Cardiac septum (tissue), 1 donor: ENCODE data around the gene SLC41A3. TPM values are rescaled to one million over a fixed set of nuclear protein-coding genes. Genes with fewer than 3 reads are reported as not detected.
"Not testable (repeated sequence)": the region's sequence is repeated elsewhere in the genome, so short reads cannot be mapped to it uniquely, and the experiment has no call there.

ENCODE experiments used
- DNase-seq: peaks from one replicate; pipeline ENCODE4 v3.0.0-alpha.2; 2020; ENCODE audit warnings: low spot score
- intact Hi-C: fragments of 100-400 bp; cut with DNase I; formaldehyde crosslinking; loops from one replicate; pipeline ENCODE4 v1.14.0; 2022
- total RNA-seq: library from RNA; stranded (reverse); fragmentation: NEBNext Ultra II Directional; extraction: Animal tissue kit (Norgen Biotek cat#: 25700); gene quantifications from one replicate; pipeline ENCODE4 v1.2.1, GENCODE V29; 2021
- donor health status: DM: no; HTN: no; CAD: no.

SLC41A3 gene
- total RNA-seq, 1 donor from 2014 or later: 35.6 TPM

GRCh38 chr3:126038791-126039190 is 45.1 kb downstream of the SLC41A3 start:
- intact Hi-C loops, DNase-seq: not testable (repeated sequence)

GRCh38 chr3:126036056-126036549 is 47.8 kb downstream of the SLC41A3 start:
- intact Hi-C loops: no loop called here
- DNase-seq: no peak

DNA sequence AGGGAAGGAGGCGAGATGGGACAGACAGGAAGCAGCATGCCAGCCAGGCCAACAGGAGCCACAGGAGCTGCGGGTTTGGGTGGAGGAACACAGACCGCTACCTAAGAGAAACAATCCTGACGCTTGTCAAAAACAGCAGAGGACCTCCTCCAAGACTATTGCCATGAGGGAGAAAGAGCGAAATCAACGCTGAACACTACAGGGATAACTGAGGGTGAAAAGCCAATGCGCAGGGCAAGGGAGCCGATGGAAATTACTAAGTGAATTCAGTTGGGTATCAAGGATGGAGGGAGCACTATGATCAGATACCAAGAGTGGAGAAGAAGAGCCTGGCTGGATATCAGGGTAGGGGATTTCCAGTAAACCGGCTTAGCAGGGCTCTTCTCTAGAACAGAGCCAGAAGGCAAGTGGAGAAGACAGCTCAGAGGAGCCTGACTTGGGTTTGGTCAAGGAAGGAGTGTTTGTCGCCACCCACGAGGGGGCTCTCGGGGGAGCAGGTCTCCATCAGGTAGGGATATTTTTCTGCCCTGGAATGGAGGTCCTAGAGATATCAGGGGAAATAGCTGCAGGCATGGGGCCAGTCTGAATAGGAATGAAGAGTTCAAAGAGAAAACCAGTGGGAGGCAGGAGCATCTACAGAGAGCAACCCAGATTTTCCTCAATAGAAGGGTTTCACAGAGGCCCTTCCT is 48.4 kb downstream of the SLC41A3 start:
- intact Hi-C loops: no loop called here
- DNase-seq: peak; percentile 51

- peak; percentile 56 for DNase-seq
- intact Hi-C loops: no loop called here
Observed at GRCh38 chr3:126034481-126035361, 49.2 kb downstream of the SLC41A3 start.

DNA sequence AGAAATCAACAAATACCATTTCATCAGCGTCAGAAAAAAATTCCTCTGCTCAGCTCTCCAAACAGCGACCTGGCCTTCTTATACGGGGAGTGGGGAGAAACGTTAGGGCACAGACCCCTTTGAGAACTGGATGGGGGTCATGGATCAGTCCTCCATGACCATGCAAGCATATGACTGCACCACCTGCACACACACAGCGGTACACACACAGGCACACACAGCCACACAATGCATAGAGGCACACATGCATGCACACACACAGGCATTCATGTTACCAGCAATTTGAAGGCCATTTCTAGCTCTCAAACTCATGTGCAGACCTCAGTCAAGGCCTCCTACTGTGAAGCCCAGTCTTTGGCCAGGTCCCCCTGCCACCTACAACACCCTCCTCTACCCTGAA is 50.2 kb downstream of the SLC41A3 start:
- no peak for DNase-seq
- intact Hi-C loops: no loop called here

DNA sequence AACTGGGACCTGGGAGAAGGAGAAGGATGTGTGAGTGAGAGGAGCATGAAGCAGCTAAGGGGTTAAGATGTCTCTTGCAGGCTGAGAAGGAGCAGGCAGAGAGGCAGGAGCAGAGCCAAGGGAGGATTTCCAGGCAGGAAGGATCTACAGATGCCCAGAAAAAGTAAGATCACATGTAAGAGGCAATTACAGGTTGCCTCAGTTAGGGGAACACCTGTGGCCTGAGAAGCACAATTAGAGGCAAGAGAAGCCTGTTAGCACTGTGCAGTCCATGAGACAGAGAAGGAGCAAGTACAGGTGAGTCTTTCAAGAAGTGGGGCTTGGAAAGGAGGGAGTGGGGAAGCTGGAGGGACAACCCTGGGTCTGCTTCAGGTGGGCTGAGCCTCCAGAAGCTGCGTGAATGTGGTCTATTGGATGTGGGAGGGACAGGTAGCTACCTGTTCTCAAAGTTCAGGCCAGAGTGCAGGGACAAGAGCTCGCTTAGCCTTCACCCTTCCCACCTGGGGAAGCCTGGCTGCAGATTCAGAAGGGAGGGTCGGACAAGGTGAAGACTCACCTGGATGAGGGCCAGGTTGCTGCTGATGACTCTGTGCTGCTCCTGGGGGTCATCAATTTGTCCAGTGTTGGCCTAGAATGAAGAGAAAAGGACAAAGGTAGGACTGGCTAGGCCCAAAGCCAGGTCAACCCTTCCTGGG is 50.7 kb downstream of the SLC41A3 start:
- no peak for DNase-seq
- intact Hi-C loops: no loop called here

GRCh38 chr3:126031981-126032471 is 51.9 kb downstream of the SLC41A3 start:
- DNase-seq: no peak
- intact Hi-C loops: no loop called here

DNA sequence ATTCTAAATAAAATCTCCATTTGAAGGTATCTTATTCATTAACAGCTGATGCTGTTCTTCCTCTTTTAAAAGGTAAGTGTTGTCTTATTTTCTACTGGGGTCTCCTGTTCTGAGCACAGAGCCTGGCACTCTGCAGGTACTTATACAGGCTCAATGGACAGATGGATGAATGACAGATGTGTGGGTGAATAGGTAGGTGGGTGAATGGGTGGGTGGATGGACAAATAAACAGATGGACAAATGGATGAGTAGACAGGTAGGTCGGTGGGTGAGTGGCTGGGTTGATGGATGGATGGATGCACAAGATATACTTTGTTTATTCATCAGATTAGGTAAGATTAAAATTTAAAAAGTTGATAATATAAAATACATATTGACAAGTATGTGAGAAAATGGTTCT is 53.5 kb downstream of the SLC41A3 start:
- intact Hi-C loops: no loop called here
- no peak for DNase-seq

DNA sequence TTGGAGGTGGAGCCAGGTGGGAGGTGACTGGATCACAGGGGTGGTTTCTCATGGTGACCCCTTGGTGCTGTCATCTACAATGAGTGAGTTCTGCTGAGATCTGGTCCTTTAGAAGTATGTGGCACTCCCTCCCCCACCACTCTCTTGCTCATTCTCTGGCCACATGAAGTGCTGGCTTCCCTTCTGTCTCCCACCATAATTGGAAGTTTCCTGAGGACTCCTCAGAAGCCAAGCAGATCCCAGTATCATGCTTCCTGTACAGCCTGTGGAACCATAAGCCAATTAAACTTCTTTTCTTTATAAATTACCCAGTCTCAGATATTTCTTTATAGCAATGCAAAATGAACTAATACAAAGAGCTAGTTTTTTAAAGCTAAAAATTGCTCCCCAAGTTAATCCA is 54.7 kb downstream of the SLC41A3 start:
- intact Hi-C loops: no loop called here
- DNase-seq: no peak

DNA sequence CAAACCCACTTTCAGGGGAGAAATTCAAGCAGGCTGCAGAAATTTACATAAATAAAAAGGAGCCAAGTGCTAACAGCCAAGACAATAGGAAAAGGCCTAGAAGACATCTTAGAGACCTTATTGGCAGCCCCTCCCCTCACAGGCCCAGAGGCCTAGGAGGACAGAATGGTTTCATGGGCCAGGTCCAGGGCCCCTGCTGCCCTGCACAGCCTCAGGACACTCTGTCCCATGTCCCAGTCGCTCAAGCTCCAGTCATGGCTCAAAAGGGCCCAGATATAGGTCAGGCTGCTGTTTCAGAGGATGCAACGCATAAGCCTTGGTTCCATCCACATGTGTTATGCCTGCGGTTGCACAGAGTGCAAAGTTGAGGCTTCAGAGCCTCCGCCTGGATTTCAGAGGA is 55.8 kb downstream of the SLC41A3 start:
- intact Hi-C loops: no loop called here
- peak; percentile 33 for DNase-seq

GRCh38 chr3:126026761-126027160 is 57.2 kb downstream of the SLC41A3 start:
- peak; percentile 49 for DNase-seq
- intact Hi-C loops: no loop called here

GRCh38 chr3:126026277-126026751 is 57.6 kb downstream of the SLC41A3 start:
- peak; percentile 58 for DNase-seq
- intact Hi-C loops: no loop called here

DNA sequence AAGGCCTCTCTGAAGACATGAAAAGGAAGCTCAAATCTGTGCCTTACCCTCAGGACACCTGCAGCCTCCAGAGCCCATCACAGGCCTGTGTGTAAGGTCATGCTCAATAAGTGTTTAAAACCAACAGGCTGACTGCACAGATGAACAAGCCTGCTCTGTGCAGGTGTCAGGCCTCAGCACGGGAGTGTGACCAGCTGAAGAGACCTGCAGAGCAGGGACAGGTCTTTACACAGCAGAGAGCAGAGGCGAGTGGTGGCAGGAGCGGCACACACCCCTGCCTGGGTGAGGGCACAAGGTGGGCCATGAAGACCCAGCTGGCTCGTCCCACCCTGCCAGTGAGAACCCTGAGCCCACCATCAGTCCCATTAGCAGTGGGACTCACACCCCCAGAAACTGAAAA is 58.1 kb downstream of the SLC41A3 start:
- no peak for DNase-seq
- intact Hi-C loops: no loop called here

DNA sequence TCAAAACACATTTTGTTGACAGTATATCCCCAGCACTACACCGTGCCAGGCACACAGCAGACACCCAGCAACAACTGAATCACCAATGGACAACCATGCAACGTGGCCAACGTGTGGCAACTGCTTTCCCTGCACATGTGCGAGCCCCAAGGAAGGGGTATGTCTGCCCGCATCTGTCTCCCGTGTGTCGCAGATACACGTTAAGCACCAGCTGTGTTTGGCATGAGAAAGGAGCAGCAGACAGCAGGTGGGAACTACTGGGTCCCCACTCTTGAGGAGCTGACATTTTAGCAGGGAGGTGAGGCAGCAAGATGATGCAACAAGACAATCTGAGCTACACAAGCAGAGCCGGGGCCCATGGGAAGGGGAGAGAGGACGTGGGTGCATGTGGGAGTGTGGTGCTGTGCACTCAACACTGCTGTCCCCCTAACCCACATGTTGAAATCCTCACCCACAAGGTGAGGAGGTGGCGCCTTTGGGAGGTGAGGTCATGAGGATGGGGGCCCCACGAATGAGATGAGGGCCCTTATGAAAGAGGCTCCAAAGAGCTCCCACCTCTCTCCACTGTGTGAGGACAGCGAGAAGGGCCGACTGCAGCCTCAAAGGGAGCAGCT is 58.7 kb downstream of the SLC41A3 start:
- no peak for DNase-seq
- intact Hi-C loops: no loop called here

- no peak for DNase-seq
- intact Hi-C loops: no loop called here
Observed at GRCh38 chr3:126024049-126024854, 59.7 kb downstream of the SLC41A3 start.

DNA sequence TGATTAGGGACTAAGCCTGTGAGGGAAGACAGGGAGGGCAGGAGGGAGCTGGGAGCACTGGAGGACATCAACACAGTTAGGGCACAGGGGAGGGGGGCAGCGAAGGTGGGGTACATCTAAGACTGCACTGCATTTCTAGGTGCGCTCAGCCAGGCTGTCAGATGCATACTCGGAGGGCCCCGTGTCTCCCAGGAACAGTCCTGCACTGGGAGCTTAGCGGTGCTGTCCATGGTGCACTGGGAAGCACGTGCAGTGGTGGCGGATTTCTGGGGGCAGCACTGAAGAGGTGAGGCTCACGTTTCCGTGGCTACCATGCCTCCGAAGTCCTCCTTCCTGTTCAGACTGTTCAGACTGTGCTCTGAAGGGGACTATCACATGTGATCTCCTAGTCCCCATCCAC is 60.5 kb downstream of the SLC41A3 start:
- intact Hi-C loops: no loop called here
- peak; percentile 54 for DNase-seq

- DNase-seq: no peak
- intact Hi-C loops: no loop called here
Observed at GRCh38 chr3:126022741-126023359, 61.1 kb downstream of the SLC41A3 start.

- no peak for DNase-seq
- intact Hi-C loops: no loop called here
Observed at GRCh38 chr3:126021702-126022101, 62.2 kb downstream of the SLC41A3 start.
